Measurements from ENCODE around the gene TRIM13.
A peak's percentile ranks its signal among the peaks of the same experiment; 100 is the strongest.
"Not testable (repeated sequence)": the region's sequence is repeated elsewhere in the genome, so short reads cannot be mapped to it uniquely, and the experiment has no call there.

The TRIM13 gene, protein sequence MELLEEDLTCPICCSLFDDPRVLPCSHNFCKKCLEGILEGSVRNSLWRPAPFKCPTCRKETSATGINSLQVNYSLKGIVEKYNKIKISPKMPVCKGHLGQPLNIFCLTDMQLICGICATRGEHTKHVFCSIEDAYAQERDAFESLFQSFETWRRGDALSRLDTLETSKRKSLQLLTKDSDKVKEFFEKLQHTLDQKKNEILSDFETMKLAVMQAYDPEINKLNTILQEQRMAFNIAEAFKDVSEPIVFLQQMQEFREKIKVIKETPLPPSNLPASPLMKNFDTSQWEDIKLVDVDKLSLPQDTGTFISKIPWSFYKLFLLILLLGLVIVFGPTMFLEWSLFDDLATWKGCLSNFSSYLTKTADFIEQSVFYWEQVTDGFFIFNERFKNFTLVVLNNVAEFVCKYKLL

GRCh38 chr13:49996951-49997895, at the start of gene TRIM13:
Gene TRIM13 (plus strand): TSS chr13:49997042. CDS start chr13:50011941, 14,899 bp downstream.
- peak; percentile 51 for DNase-seq (ENCODE audit: low read depth)

DNA sequence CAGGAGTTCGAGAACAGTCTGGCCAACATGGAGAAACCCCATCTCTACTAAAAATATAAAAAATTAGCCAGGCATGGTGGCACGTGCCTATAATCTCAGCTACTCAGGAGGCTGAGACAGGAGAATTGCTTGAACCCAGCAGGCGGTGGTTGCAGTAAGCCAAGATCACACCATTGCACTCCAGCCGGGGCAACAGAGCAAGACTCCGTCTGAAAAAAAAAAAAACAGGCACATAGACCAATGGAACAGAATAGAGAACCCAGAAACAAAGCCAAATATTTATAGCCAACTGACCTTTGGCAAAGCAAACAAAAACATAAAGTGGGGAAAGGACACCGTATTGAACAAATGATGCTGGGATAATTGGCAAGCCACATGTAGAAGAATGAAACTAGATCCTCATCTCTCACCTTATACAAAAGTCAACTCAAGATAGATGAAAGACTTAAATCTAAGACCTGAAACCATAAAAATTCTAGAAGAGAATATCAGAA, 48.0 kb upstream of the TRIM13 start:
- not testable (repeated sequence) for DNase-seq (ENCODE audit: low read depth)

DNA sequence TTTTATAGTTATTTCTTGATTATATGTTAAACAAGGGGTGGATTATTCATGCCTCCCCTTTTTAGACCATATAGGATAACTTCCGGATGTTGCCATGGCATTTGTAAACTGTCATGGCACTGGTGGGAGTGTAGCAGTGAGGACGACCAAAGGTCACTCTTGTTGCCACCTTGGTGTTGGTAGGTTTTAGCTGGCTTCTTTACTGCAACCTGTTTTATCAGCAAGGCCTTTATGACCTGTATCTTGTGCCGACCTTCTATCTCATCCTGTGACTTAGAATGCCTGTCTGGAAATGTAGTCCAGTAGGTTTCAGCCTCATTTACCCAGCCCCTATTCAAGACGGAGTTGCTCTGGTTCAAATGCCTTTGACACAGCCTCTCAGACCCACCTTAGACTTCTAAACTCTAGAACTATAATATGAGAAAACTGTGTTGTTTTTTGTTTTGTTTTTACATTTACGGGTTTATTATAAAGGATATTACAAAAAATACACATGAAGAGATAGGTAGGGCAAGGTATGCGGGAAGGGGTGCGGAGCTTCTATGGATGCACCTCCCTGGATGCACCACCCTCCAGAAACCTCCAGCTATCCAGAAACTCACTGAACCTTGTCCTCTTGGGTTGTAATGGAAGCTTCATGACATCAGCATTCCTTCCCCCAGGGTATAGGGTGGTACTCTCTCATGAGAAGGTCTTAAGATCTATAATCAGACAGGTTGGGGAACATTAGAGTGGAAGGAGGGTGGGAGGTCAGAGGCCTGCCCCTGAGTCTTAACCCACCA, 44.9 kb upstream of the TRIM13 start:
- DNase-seq (ENCODE audit: low read depth): no peak

DNA sequence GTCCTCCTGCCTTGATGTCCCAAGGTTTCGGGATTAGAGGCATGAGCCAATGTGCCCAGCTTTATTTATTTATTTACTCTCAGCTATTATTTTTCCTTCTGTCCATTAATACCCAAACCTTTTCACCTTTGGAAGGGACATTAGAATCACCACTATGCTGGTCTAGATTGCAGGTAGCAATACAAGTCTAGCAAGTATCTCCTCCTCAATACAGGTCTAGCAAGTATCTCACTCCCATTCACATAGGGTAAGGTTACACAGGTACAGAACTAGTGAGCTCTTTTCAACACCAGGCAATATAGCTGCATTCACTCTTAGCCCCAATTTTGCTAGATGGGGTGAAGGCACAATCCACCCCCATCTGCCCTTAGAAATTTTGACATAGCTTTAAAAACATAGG, 43.3 kb upstream of the TRIM13 start:
- no peak for DNase-seq (ENCODE audit: low read depth)

DNA sequence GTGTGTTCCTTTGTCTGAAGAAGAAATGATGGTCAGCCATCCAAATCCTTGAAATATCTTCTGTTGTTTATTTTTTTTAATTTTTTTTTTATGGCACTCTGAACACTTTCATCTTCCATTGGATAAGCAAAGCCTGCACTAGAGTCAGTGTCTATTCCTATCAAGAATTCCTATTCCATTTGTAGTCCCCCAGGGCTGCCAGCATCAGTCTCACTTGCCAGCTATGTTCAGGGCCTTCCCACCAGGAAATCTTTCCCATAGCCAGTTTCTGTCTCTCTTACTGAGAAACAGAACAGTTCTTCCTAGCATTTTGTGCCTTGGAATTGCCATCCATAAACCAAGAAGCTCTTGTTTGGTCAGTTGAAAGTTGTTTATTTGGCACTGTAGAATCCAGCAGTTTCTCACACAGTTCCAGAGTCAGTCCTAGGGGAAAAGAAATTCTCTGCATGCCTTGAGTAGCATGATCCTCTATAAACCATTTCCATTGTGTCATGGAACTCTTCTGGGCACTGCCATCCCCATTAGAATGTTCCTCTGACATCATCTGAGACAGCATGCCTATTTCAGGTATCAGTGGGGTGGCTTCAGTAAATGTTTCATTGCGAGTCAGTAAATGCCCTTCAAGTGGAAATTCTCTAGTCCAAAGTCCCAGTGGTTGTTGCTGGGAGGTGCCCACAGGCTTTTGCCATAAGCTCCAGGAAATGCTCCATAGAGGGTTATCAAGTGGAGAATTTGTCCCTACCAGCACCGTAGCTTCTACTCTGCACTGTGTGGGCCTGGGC, 42.0 kb upstream of the TRIM13 start:
- no peak for DNase-seq (ENCODE audit: low read depth)

DNA sequence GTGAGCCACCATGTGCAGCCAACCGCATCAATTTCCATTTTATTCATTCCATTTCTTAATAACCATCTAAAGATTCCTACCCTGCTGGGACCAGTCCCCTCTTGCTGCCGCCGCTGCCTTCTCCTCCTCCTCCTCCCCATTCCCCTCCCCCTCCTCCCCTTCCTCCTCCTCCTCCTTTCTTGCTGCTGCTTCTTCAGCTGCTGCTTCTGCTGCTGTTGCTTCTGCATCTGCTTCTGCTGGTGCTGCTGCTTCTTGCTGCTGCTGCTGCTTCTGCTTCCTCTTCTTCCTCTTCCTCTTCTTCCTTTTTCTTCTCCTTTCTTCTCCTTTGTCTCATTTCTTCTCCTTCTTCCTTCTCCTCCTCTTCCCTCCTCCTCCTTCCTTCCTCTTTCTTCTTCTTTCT, 40.7 kb upstream of the TRIM13 start:
- DNase-seq (ENCODE audit: low read depth): no peak

DNA sequence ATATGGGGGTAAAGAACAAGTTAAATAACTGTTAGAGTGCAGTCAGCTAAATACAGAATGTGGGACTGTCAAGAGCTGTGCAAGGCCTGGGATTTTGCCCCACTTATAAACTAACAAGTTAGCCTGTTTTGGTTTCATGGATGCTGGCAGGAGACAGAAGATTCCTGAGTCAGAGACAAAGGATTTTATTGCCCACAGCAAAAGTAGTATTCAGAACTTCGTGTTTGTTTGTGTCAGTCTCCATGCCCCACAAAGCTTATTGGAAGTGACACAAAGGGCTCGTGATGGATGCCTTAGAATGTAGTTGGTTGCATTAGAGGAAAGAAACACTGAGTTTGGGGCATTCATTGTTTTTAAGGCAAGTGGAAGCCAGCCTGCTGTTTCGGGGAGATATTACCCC, 38.5 kb upstream of the TRIM13 start:
- no peak for DNase-seq (ENCODE audit: low read depth)

DNA sequence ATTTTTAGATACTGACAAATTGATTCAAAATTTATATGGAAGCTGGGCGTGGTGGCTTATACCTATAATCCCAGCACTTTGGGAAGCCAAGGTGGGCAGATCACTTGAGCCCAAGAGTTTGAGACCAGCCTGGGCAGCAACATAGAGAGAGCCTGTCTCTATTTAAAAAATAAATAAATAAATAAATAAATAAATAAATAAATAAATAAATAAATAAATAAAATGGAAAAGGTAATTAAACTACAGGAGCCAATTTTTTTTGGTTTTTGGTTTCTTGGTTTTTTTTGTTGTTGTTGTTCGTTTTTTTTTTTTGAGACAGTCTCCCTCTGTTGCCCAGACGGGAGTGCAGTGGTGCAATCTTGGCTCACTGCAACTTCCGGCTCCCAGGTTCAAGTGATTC, 29.4 kb upstream of the TRIM13 start:
- no peak for DNase-seq (ENCODE audit: low read depth)

DNA sequence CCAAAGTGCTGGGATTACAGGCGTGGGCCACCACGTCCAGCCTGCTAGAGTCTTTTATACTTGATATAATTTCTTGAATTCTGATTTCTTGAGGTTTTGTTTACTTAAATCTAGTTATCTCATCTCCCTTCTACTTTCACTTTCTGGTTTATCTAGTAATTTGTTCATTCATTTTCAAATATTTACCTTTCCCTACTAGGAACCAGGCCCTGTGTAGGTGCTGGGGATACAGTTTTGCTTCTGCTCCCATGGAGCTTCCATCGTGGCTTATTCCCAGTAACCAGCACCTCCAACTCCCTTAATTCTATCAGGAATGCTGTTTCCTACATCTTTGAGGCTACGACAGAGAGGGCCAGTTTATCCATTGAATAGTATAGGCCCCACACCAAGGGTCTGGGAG, 24.1 kb upstream of the TRIM13 start:
- DNase-seq (ENCODE audit: low read depth): no peak

DNA sequence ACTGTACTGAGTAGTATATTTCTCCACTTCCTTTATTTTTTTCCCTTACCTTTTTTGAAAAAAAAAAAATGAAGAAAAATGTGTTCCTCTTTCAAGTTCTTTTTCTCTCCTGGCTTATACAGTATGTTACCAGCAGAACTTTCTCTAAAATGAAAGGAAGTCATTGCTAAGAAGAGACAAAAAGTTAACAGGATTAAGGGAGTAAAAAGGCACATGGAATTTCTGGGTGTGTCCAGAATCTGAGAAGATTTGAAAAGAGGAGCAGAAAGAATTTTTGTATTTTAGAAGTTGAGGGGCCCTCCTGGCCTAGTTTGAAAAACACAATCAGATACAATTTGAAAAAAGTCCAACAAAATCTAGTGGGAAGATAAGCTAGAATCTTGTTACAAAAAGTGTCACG, 21.0 kb upstream of the TRIM13 start:
- DNase-seq (ENCODE audit: low read depth): no peak

DNA sequence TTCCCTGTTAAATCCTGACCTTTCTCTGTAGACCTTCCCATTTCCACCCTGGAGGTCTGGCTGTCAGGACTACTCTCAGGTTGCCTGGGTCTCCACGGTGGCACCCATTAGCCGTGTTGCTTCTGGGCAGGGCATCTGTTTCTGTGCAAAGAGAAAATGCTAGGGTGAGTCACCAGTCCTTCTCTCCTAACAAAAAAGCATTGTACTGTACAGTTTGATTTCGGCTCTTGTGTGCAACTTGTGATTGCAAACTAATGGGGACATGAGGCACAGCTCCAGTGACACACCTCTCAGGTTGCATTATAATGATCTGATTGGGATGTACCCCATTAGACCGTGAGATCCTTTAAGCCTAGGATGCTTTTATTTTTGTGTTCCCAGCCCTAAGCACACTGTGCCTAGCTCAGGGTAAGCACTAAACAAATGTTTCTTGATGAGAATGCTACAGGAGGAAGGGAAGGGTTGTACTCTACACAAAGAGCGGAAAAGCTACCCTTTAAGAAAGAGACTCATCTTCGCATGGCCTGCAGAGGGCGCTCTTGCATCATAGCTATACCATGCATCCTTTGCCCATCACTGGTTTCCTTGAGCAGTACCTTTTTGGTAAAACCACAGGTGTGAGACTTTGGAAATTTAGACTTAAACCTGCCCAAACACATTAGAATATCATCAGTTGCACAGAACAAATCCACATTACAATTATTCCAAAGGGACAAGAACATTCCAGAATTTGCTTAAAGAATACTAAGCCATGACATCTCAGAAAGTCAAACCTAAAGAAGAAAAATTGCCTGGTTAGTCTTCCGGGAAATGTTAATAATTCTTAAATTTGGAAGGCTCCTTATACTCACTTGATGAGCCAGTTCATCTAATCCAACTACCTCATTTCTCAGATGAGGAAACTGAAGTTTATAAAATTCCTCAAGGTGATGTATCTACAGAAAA, 20.3 kb upstream of the TRIM13 start:
- peak; percentile 57 for DNase-seq (ENCODE audit: low read depth)

- no peak for DNase-seq (ENCODE audit: low read depth)
Measured at GRCh38 chr13:49977992-49978391, 18.9 kb upstream of the TRIM13 start.

GRCh38 chr13:49980266-49980665, 16.6 kb upstream of the TRIM13 start:
- DNase-seq (ENCODE audit: low read depth): no peak

- no peak for DNase-seq (ENCODE audit: low read depth)
Measured at GRCh38 chr13:49985129-49985528, 11.7 kb upstream of the TRIM13 start.

GRCh38 chr13:49986471-49986870, 10.4 kb upstream of the TRIM13 start:
- DNase-seq (ENCODE audit: low read depth): no peak

DNA sequence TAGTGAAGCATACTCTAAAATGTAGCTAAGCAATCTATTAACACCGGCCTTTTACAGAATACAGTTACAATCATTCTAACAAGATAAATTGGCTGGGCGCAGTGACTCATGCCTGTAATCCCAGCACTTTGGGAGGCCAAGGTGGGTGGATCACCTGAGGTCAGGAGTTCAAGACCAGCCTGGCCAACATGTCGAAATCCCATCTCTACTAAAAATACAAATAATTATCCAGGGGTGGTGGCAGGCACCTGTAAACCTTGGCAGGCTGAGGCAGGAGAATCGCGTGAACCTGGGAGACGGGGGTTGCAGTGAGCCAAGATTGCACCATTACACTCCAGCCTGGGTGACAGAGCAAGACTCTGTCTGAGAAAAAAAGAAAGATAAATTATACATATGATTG, 6.2 kb upstream of the TRIM13 start:
- DNase-seq (ENCODE audit: low read depth): not testable (repeated sequence)

- no peak for DNase-seq (ENCODE audit: low read depth)
Measured at GRCh38 chr13:49993111-49993510, 3.7 kb upstream of the TRIM13 start.

DNA sequence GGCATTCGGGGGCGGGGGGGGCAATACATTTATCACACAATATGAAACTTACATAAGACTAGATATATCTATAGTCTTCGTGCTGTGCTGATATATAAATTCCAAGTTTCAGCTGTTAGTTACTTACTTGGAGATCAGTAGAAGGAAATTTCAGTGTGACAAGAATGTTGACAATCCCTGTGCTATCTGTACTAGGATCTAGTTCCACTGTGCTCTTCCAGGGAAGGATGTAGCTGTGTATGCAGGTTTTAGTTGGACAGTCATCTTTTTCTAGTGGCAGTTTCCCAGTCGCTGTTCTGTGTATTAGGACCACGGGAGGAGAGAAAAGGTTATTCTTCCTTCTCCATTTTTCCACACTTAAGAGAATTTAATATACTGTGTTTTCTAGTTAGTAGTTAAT, 3.2 kb upstream of the TRIM13 start:
- no peak for DNase-seq (ENCODE audit: low read depth)

DNA sequence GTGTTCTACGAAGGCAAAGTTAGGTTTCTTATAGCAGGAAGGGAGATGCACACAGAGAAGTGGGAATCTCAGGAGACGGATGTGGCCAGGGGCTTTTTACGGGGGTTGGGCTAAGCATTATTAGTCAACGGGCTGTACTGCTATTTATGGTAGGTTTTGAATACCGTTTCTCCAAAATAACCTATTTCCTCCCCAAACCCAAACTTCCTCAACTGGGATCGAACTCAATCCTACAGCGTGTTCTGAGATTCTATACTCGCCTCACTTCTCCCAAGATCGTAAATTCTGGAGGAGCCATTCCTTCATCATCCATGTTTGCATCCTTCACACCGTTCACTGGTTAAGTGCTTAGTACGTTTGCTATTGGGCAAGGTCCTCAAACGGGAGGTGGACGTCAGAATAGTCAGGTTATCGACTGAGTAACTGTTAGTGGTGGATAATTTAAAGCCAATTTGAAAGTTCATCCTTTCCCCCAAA, 1.2 kb upstream of the TRIM13 start:
- DNase-seq (ENCODE audit: low read depth): no peak

Measured in stimulated activated CD8-positive, alpha-beta memory T cell treated with anti-CD3 and anti-CD28 coated beads, Interleukin-7, amount 100 ng/mL, for 24 hours (primary cell).